Immature natural killer cell (primary cell): ENCODE results near the gene NATD1. TPM values are rescaled to one million over a fixed set of nuclear protein-coding genes. Genes with fewer than 3 reads are reported as not detected.

Source experiments
- DNase-seq, 3 donors: peaks; one replicate each; pipeline ENCODE4 v3.0.0; 2022; ENCODE audit warnings: mixed read lengths in 1 of 3
- H3K27ac Mint-ChIP-seq, 6 donors: one replicate each; pipeline ENCODE4 v1.8.0; 2020; ENCODE audit warnings: mixed read lengths in 6 of 6, mild to moderate bottlenecking in 5 of 6, inconsistent platforms in 4 of 6, moderate library complexity in 3 of 6
- H3K27me3 Mint-ChIP-seq, 3 donors: one replicate each; pipeline ENCODE4 v1.8.0; 2020 to 2021; ENCODE audit warnings: low read depth in 3 of 3, mild to moderate bottlenecking in 3 of 3, mixed read lengths in 3 of 3, moderate library complexity in 3 of 3, inconsistent platforms in 1 of 3
- H3K36me3 Mint-ChIP-seq, 3 donors: one replicate each; pipeline ENCODE4 v1.8.0; 2020; ENCODE audit warnings: mixed read lengths in 3 of 3, inconsistent platforms in 2 of 3, mild to moderate bottlenecking in 2 of 3
- H3K4me1 Mint-ChIP-seq, 2 donors: one replicate each; pipeline ENCODE4 v1.8.0; 2020; ENCODE audit warnings: inconsistent platforms in 2 of 2, mild to moderate bottlenecking in 2 of 2, mixed read lengths in 2 of 2, moderate library complexity in 1 of 2
- H3K4me3 Mint-ChIP-seq, 5 donors: one replicate each; pipeline ENCODE4 v1.8.0; 2020; ENCODE audit warnings: mild to moderate bottlenecking in 5 of 5, mixed read lengths in 5 of 5, inconsistent platforms in 3 of 5, moderate library complexity in 3 of 5
- H3K9me3 Mint-ChIP-seq, 6 donors: one replicate each; pipeline ENCODE4 v1.8.0; 2020; ENCODE audit warnings: mild to moderate bottlenecking in 6 of 6, mixed read lengths in 6 of 6, inconsistent platforms in 4 of 6, moderate library complexity in 3 of 6
- polyA plus RNA-seq, 3 donors: library from polyadenylated mRNA; unstranded; fragments of 300-500 nt; fragmentation: Illumina TruSeq; gene quantifications; one replicate each; pipeline ENCODE4 v1.2.3, GENCODE V29; 2021

Gene NATD1
- polyA plus RNA-seq, 3 donors from 2014 or later = 0.57 to 3.4 (median 2.5) TPM

GRCh38 chr17:21295036-21295952 is 42.1 kb upstream of the NATD1 start:
- H3K36me3 Mint-ChIP-seq = peaks cover 5 to 7% (median 5%) of the 10 kb centered on the region in 3 donors
- peak overlapping the region; percentile 12 to 94 (median 80) for H3K27ac Mint-ChIP-seq
- peaks cover 58 to 62% of the 10 kb centered on the region in 2 donors for H3K4me1 Mint-ChIP-seq
- peaks cover 8 to 25% (median 17%) of the 10 kb centered on the region in 6 donors for H3K9me3 Mint-ChIP-seq
- peak in 2 of 3 donors; percentile 29 to 30 for DNase-seq
- peak overlapping the region in 3 of 5 donors; percentile 36 to 50 (median 44) for H3K4me3 Mint-ChIP-seq
- peaks cover 2 to 34% (median 11%) of the 10 kb centered on the region in 3 donors for H3K27me3 Mint-ChIP-seq

GRCh38 chr17:21294321-21295035 is 41.3 kb upstream of the NATD1 start:
- Mint-ChIP-seq H3K4me3 (peak overlapping the region in 3 of 5 donors; percentile 13 to 50 (median 36)), H3K27ac (peak overlapping the region; percentile 6 to 94 (median 74)), H3K36me3 (peaks cover 0 to 3% (median 0%) of the 10 kb centered on the region in 3 donors), H3K4me1 (peaks cover 62 to 64% of the 10 kb centered on the region in 2 donors), H3K9me3 (peaks cover 4 to 25% (median 13%) of the 10 kb centered on the region in 6 donors), H3K27me3 (peaks cover 2 to 32% (median 8%) of the 10 kb centered on the region in 3 donors)
- DNase-seq = no peak

GRCh38 chr17:21293831-21294210 is 40.6 kb upstream of the NATD1 start:
- peaks cover 0 to 3% (median 0%) of the 10 kb centered on the region in 3 donors for H3K36me3 Mint-ChIP-seq
- peaks cover 67 to 68% of the 10 kb centered on the region in 2 donors for H3K4me1 Mint-ChIP-seq
- H3K4me3 Mint-ChIP-seq = no peak overlapping the region
- peak overlapping the region in 3 of 6 donors; percentile 4 to 81 (median 40) for H3K27ac Mint-ChIP-seq
- no peak for DNase-seq
- peaks cover 2 to 25% (median 13%) of the 10 kb centered on the region in 6 donors for H3K9me3 Mint-ChIP-seq
- peaks cover 0 to 32% (median 8%) of the 10 kb centered on the region in 3 donors for H3K27me3 Mint-ChIP-seq

GRCh38 chr17:21292867-21293830 is 39.9 kb upstream of the NATD1 start:
- H3K9me3 Mint-ChIP-seq = peaks cover 2 to 25% (median 13%) of the 10 kb centered on the region in 6 donors
- no peak for DNase-seq
- peak overlapping the region in 4 of 6 donors; percentile 48 to 81 (median 70) for H3K27ac Mint-ChIP-seq
- H3K27me3 Mint-ChIP-seq = peaks cover 4 to 31% (median 8%) of the 10 kb centered on the region in 3 donors
- no peak overlapping the region for H3K4me3 Mint-ChIP-seq
- peaks cover 0 to 3% (median 0%) of the 10 kb centered on the region in 3 donors for H3K36me3 Mint-ChIP-seq
- peaks cover 70 to 75% of the 10 kb centered on the region in 2 donors for H3K4me1 Mint-ChIP-seq

- peaks cover 9 to 35% (median 14%) of the 10 kb centered on the region in 3 donors for H3K27me3 Mint-ChIP-seq
- no peak overlapping the region for H3K4me3 Mint-ChIP-seq
- H3K9me3 Mint-ChIP-seq = peaks cover 2 to 22% (median 13%) of the 10 kb centered on the region in 6 donors
- peaks cover 75 to 81% of the 10 kb centered on the region in 2 donors for H3K4me1 Mint-ChIP-seq
- DNase-seq = no peak
- peaks cover 0 to 3% (median 0%) of the 10 kb centered on the region in 3 donors for H3K36me3 Mint-ChIP-seq
- peak overlapping the region in 5 of 6 donors; percentile 8 to 100 (median 40) for H3K27ac Mint-ChIP-seq
These were observed 38.7 kb upstream of the NATD1 start for GRCh38 chr17:21291862-21292261.

- no peak for DNase-seq
These were observed 38.1 kb upstream of the NATD1 start for GRCh38 chr17:21291357-21291756.

GRCh38 chr17:21289902-21290571 is 36.8 kb upstream of the NATD1 start:
- peak overlapping the region; percentile 45 to 100 (median 78) for H3K27ac Mint-ChIP-seq
- peaks cover 76 to 81% of the 10 kb centered on the region in 2 donors for H3K4me1 Mint-ChIP-seq
- peaks cover 0 to 3% (median 0%) of the 10 kb centered on the region in 3 donors for H3K36me3 Mint-ChIP-seq
- no peak for DNase-seq
- no peak overlapping the region for H3K4me3 Mint-ChIP-seq
- peaks cover 14 to 28% (median 15%) of the 10 kb centered on the region in 3 donors for H3K27me3 Mint-ChIP-seq
- peaks cover 2 to 16% (median 10%) of the 10 kb centered on the region in 6 donors for H3K9me3 Mint-ChIP-seq

More at GRCh38 chr17:21291357-21291756, 38.1 kb upstream of the NATD1 start:
- H3K9me3 Mint-ChIP-seq = peaks cover 2 to 18% (median 13%) of the 10 kb centered on the region in 6 donors
- peak overlapping the region; percentile 5 to 100 (median 56) for H3K27ac Mint-ChIP-seq
- peaks cover 75 to 81% of the 10 kb centered on the region in 2 donors for H3K4me1 Mint-ChIP-seq
- H3K36me3 Mint-ChIP-seq = peaks cover 0 to 3% (median 0%) of the 10 kb centered on the region in 3 donors
- peaks cover 10 to 30% (median 10%) of the 10 kb centered on the region in 3 donors for H3K27me3 Mint-ChIP-seq
- no peak overlapping the region for H3K4me3 Mint-ChIP-seq

- no peak for DNase-seq
- Mint-ChIP-seq H3K36me3 (peaks cover 0 to 3% (median 0%) of the 10 kb centered on the region in 3 donors), H3K4me1 (peaks cover 69 to 74% of the 10 kb centered on the region in 2 donors), H3K27ac (peak overlapping the region; percentile 99 to 100 (median 99)), H3K9me3 (peaks cover 0 to 10% (median 9%) of the 10 kb centered on the region in 6 donors), H3K4me3 (peak overlapping the region in 3 of 5 donors; percentile 92 to 98 (median 96)), H3K27me3 (peaks cover 14 to 29% (median 15%) of the 10 kb centered on the region in 3 donors)
These were observed 36.1 kb upstream of the NATD1 start for GRCh38 chr17:21289175-21289901.

- Mint-ChIP-seq H3K4me3 (peak overlapping the region; percentile 92 to 98 (median 96)), H3K36me3 (peaks cover 0 to 3% (median 0%) of the 10 kb centered on the region in 3 donors), H3K4me1 (peaks cover 67 to 69% of the 10 kb centered on the region in 2 donors), H3K27me3 (peaks cover 14 to 33% (median 15%) of the 10 kb centered on the region in 3 donors), H3K9me3 (peaks cover 0 to 10% (median 8%) of the 10 kb centered on the region in 6 donors), H3K27ac (peak overlapping the region; percentile 99 to 100 (median 99))
- DNase-seq = peak; percentile 28 to 40 (median 31)
These were observed 35.4 kb upstream of the NATD1 start for GRCh38 chr17:21288571-21289017.

GRCh38 chr17:21287703-21288449 is 34.7 kb upstream of the NATD1 start:
- H3K4me1 Mint-ChIP-seq = peaks cover 67 to 69% of the 10 kb centered on the region in 2 donors
- H3K36me3 Mint-ChIP-seq = peaks cover 0 to 3% (median 0%) of the 10 kb centered on the region in 3 donors
- peaks cover 0 to 10% (median 8%) of the 10 kb centered on the region in 6 donors for H3K9me3 Mint-ChIP-seq
- H3K27me3 Mint-ChIP-seq = peaks cover 13 to 31% (median 15%) of the 10 kb centered on the region in 3 donors
- DNase-seq = peak; percentile 97 to 98 (median 97)
- H3K4me3 Mint-ChIP-seq = peak overlapping the region; percentile 92 to 98 (median 96)
- H3K27ac Mint-ChIP-seq = peak overlapping the region; percentile 99 to 100 (median 99)
